SK-N-DZ (cell line): ENCODE data around the gene ATXN1.
"Not testable (repeated sequence)": the region's sequence is repeated elsewhere in the genome, so short reads cannot be mapped to it uniquely, and the experiment has no call there.

Experiments used
- DNase-seq: peaks from one replicate; pipeline ENCODE4 v3.0.0-alpha.2; 2015; ENCODE audit warnings: low spot score

Gene ATXN1

DNA sequence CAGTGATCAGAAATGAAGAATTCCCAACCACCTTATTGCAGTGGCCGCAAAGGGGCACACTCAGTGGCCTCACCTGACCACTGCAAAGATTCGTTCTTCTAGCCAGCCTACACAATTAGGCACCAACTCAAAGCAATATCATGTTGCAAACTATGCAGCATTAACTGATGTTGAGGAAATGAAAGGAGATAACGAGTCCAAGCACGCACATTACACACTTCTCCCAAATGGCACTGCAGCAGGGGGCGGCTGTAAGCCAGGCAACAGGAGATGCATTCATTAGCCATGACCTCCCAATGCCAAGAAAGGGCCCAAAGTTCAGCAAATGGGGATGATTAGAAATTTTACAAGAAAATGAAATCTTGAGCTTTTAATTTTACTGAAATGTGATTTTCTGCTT is 39.3 kb downstream of the ATXN1 start:
- no peak for DNase-seq

DNA sequence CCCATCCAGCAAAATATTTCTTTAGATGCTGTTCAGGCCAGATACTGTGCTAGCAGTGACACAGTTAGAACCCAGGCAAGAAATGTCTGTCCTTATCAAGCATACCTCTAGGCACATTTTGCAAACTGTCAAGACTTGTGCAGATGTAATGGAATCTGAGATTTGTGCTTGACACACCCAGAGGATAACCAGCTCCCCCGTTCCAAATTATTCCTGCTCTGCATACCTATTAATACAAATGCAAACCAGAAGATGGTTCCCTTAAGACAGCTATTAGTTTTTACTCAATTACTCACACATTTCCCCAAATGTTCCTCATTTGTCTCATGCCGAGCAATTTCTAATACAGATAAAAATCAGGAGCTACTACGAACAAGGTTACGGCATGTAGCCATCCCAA is 40.4 kb downstream of the ATXN1 start:
- no peak for DNase-seq

- no peak for DNase-seq
These were observed 41.8 kb downstream of the ATXN1 start for GRCh38 chr6:16719488-16719887.

DNA sequence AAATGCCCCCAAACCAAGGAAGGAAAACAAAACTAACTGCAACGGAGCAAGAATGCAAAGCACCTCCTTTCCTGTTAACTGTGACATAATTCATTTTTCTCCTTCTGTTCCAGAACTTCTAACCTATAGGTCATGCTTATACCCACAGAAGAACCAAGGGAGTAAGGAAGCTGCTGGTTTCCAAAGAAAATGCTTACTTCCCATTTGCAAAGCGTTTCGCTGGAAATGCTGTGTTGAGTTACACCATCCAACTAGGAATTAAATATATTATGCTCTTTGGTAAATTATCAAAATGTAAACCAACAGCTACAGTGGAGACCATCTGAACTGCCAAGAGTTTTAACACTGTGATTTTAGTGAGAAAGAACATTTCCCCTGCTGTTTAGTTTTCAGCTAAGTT is 42.9 kb downstream of the ATXN1 start:
- no peak for DNase-seq

- no peak for DNase-seq
These were observed 43.9 kb downstream of the ATXN1 start for GRCh38 chr6:16717275-16717942.

- DNase-seq, result no peak
These were observed 44.9 kb downstream of the ATXN1 start for GRCh38 chr6:16716321-16716858.

GRCh38 chr6:16713597-16713996 is 47.7 kb downstream of the ATXN1 start:
- DNase-seq, result no peak

DNA sequence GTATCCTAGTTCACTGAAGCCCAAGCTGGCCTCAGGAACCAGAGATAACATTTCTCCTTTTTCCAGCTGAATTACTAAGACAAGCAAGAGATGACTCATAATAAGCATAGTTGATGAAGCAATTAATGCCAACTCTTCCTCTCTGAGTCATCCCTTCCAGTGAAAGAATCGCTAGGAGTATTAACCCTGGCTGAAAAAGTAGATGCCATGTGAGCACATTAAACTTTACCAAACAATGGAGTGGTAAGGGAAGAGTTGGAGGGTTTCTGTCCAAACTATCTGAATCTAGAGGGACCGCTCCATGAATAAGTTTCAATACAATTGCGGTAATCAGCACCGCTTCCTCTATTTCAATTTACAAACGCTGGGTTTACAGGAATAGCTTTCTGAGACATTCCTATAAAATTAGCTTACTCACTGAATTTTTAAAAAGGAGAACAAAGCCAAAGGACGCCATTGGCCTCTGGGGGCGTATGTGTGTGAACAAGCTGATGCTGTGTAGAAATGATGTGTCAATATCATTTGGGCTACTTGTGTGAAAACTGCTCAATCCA is 48.3 kb downstream of the ATXN1 start:
- DNase-seq, result peak; percentile 9

DNA sequence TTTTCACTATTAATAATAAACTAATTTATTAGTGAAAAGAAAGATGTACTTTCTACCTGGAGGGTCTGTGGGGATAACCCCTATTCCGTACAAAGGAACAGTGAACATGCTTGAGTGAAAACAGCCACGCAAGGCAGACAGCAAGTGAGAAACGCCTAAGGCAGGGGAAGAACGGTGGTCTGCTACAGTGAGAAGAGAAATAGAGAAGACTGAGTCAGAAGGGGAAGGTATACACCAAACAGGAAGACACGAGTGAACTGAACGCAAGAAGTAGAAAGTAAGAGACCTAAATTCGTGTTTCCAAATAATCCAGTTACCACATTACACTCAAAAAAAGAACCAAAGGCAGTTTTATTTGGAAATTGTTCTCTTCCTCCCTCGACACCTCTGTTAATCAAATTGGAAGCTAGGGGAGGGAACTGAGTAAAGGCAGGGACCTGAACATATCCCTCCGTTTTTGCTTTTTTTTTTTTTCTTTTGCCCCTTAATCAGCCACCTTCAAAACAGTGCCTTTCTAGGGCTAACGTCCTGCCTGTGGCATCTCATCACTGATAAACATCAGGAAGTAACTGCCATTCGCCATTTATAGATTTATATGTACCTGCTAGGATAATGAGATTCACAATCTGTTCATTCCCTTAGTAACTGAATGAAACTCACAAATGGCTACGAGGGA is 48.9 kb downstream of the ATXN1 start:
- DNase-seq, result peak; percentile 59

GRCh38 chr6:16711546-16712254 is 49.6 kb downstream of the ATXN1 start:
- DNase-seq, result peak; percentile 53

DNA sequence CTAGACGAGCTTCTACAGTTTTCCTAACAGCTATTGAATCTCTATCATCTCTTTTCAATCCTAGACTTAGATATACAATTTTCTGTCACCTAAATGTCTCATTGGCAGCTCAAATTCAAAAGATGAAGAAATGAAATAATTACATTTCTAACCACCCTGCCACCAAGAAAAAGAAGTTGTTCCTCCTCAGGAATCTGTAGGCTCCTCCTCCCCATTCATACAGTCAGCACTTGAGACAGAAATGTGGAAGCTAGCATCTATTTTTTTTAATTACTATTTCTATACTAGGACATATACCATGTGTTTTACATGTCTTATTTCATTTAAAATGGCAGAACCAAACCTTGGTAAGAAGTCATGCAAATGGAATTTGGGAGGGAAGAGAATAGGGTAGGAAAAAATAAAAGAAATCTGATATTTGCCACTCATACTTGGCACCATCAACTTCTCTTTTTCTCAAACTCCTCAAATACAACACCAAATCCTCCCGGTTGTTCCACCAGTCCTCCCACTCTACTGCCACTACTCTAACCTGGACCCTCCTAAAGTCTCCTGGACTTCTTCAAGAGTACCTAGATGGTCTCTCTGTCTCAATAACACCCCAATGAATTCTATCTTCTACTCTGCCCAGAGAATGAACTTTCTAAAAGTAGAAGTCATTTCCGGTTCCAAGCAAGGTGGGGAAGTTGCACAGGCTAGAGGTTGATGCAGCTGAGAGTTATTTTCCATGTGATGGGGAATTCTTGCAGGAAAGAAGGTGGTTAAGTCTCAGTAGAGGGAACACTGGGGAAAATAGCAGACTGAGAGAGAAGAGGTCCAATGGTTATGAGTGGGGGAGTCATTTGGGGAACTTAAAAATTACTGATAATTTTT is 54.1 kb downstream of the ATXN1 start:
- no peak for DNase-seq

DNA sequence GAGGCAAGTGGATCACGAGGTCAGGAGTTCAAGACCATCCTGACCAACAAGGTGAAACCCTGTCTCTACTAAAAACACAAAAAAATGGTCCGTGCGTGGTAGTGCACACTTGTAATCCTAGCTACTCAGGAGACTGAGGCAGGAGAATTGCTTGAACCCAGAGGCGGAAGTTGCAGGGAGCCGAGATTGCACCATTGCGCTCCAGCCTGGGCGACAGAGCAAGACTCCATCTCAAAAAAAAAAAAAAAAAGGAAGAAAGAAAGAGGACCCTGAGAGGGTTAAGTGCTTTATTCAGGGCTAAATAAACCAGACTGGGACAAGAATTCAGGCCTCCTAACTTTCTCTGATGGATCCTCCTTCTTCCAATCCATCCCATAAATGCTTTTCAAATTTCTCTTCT is 54.8 kb downstream of the ATXN1 start:
- DNase-seq, result not testable (repeated sequence)

GRCh38 chr6:16706029-16706428 is 55.2 kb downstream of the ATXN1 start:
- DNase-seq, result no peak

DNA sequence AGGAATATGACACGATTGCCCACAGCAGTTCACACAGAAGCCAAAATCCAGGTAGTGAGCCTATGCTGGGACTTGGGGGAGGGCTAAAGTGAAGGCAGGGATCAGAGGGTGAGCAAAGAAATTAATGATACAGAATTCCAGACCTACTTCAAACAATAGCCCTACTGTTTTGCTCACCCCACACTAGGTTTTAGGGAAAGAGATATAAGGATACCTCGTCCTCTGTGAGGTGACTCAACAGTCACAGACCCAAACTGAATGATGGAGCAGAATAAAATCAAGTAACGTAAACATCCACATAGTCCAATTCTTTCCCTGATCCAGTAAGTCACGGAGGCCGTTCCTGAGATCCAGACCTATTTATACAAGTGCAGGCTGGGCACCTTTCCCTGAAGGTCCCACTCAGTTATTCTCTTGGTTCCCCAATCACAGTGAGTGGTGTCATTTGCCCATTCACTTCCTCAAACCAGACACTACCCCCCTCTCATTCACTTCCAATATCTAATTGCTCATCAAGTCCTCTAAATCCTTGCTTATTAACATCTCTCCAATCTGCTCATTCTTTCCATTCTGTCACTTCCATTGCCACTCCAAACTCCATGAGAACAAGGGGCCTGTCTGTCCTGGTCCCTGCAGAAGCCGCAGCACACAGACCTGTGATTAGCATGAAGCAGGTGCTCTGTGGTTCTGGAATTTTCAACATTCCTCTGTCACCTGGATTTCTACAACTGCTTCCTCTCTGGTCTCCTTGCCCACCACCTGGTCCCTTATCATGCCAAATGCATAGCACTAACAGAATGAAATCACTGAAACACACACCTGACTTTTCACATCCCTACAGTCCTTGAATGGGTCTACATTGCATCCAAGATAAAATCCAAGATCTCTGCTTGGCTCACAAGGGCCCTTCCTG is 55.9 kb downstream of the ATXN1 start:
- no peak for DNase-seq

- DNase-seq, result no peak
These were observed 56.7 kb downstream of the ATXN1 start for GRCh38 chr6:16704401-16705045.

DNA sequence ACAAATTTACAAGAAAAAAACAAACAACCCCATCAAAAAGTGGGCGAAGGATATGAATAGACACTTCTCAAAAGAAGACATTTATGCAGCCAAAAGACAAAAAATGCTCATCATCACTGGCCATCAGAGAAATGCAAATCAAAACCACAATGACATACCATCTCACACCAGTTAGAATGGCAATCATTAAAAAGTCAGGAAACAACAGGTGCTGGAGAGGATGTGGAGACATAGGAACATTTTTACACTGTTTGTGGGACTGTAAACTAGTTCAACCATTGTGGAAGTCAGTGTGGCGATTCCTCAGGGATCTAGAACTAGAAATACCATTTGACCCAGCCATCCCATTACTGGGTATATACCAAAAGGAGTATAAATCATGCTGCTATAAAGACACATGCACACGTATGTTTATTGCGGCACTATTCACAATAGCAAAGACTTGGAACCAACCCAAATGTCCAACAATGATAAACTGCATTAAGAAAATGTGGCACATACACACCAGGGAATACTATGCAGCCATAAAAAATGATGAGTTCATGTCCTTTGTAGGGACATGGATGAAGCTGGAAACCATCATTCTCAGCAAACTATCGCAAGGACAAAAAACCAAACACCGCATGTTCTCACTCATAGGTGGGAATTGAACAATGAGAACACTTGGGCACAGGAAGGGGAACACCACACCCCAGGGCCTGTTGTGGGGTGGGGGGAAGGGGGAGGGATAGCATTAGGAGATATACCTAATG is 58.5 kb downstream of the ATXN1 start:
- not testable (repeated sequence) for DNase-seq

GRCh38 chr6:16700916-16701234 is 60.4 kb downstream of the ATXN1 start:
- DNase-seq, result no peak

- DNase-seq, result no peak
These were observed 60.9 kb downstream of the ATXN1 start for GRCh38 chr6:16700202-16700915.
